ENCODE data around the gene SDK1. TPM values are rescaled to one million over a fixed set of nuclear protein-coding genes. Genes with fewer than 3 reads are reported as not detected.

The SDK1 gene
- total RNA-seq, 4 donors from 2014 or later, result 2.5 to 12.9 (median 6.1) TPM

DNA sequence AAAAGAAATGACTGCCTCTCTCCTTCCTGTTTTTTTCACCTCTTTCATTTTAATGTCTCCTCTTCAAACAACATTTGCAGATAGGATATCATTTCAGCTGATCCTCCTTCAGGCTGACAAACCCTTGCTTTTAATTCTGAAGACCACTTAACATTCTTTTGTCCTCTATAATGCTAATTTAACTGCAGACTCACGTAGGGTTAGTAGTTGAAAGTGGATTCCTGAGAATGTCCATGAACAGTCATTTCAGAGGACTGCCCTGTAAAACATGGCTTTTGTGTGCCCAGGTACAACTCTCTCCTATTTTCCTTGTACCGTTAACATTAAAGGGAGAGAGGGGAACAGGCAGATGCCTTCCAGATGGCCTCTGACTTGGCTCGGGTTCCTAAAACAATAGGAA, 524.4 kb downstream of the SDK1 start:
- no peak overlapping the region for H3K4me3 ChIP-seq
- WGBS, result 74% methylated on average over 3 of the region's 3 CpGs
- H3K4me1 ChIP-seq, result no peaks in the 10 kb centered on the region
- no peaks in the 10 kb centered on the region for H3K9me3 ChIP-seq
- DNase-seq (ENCODE audit: low spot score in 2 of 2), result no peak
- TF ChIP-seq POLR2AphosphoS5 (IDR thresholded peaks at IDR 0.05) (no peak), POLR2A (IDR thresholded peaks at IDR 0.05) (no peak), EP300 (IDR thresholded peaks at IDR 0.05) (no peak), CTCF (IDR thresholded peaks at IDR 0.05) (no peak)
- no peak overlapping the region for H3K27ac ChIP-seq
- H3K27me3 ChIP-seq, result no peaks in the 10 kb centered on the region
- no peaks in the 10 kb centered on the region for H3K36me3 ChIP-seq

GRCh38 chr7:3832199-3832598, 531.1 kb downstream of the SDK1 start:
- Histone ChIP-seq H3K27ac (no peak overlapping the region), H3K27me3 (no peaks in the 10 kb centered on the region), H3K9me3 (no peaks in the 10 kb centered on the region), H3K4me1 (no peaks in the 10 kb centered on the region), H3K4me3 (no peak overlapping the region), H3K36me3 (no peaks in the 10 kb centered on the region)
- TF ChIP-seq CTCF (IDR thresholded peaks at IDR 0.05) (no peak), POLR2A (IDR thresholded peaks at IDR 0.05) (no peak), EP300 (IDR thresholded peaks at IDR 0.05) (no peak), POLR2AphosphoS5 (IDR thresholded peaks at IDR 0.05) (no peak)
- DNase-seq (ENCODE audit: low spot score in 2 of 2), result no peak
- 65% methylated on average over 4 of the region's 4 CpGs for WGBS

- whole genome bisulfite sequencing, result 88% methylated on average over 8 of the region's 8 CpGs
- no peak for DNase-seq (ENCODE audit: low spot score in 2 of 2)
- H3K27ac ChIP-seq, result no peak overlapping the region
Observed at GRCh38 chr7:3835109-3835508, 534.1 kb downstream of the SDK1 start.

GRCh38 chr7:3836855-3837254, 535.8 kb downstream of the SDK1 start:
- Histone ChIP-seq H3K27me3 (no peaks in the 10 kb centered on the region), H3K4me3 (no peak overlapping the region), H3K27ac (no peak overlapping the region), H3K9me3 (no peaks in the 10 kb centered on the region), H3K36me3 (no peaks in the 10 kb centered on the region), H3K4me1 (no peaks in the 10 kb centered on the region)
- 88% methylated on average over 7 of the region's 7 CpGs for WGBS
- TF ChIP-seq CTCF (IDR thresholded peaks at IDR 0.05) (no peak), EP300 (IDR thresholded peaks at IDR 0.05) (no peak), POLR2A (IDR thresholded peaks at IDR 0.05) (no peak), POLR2AphosphoS5 (IDR thresholded peaks at IDR 0.05) (no peak)
- DNase-seq (ENCODE audit: low spot score in 2 of 2), result no peak

More at GRCh38 chr7:3835109-3835508, 534.1 kb downstream of the SDK1 start:
- H3K4me3 ChIP-seq, result no peak overlapping the region
- H3K27me3 ChIP-seq, result no peaks in the 10 kb centered on the region
- no peaks in the 10 kb centered on the region for H3K36me3 ChIP-seq
- TF ChIP-seq POLR2A (IDR thresholded peaks at IDR 0.05), result no peak
- no peak for TF ChIP-seq CTCF (IDR thresholded peaks at IDR 0.05)
- no peak for TF ChIP-seq EP300 (IDR thresholded peaks at IDR 0.05)
- no peak for TF ChIP-seq POLR2AphosphoS5 (IDR thresholded peaks at IDR 0.05)
- H3K4me1 ChIP-seq, result no peaks in the 10 kb centered on the region
- H3K9me3 ChIP-seq, result no peaks in the 10 kb centered on the region

DNA sequence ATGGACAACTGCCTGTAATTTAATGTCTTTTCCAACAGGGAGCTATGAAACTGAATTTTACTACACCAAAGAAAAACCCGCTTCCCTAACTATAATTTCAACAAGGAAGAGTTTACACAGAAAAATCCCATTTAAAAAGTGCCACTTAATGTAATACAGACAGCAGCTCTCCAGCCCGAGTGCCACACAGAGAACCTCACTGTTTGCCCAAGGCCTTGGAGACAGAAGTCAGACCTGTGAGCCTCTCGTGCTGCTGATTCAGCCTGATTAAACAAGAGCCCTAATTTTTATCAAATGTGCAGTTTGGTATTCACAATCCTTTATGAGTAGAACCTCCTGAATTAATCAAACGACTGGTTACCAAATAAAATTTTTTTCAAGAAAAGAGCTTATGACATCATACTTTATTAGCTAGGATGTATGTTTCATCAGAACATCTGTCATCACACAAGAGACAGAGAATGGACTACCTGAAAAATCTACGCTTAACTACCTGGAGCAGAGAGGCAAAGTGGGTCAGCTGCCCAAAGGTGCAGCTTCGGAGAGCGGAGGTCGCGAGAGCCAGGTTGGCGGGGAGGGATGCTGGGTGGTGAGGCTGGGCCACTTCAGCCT, 543.6 kb downstream of the SDK1 start:
- Histone ChIP-seq H3K4me1 (no peaks in the 10 kb centered on the region), H3K36me3 (no peaks in the 10 kb centered on the region), H3K4me3 (no peak overlapping the region), H3K27ac (no peak overlapping the region), H3K27me3 (peaks cover 4% of the 10 kb centered on the region), H3K9me3 (no peaks in the 10 kb centered on the region)
- TF ChIP-seq CTCF (IDR thresholded peaks at IDR 0.05) (no peak), POLR2AphosphoS5 (IDR thresholded peaks at IDR 0.05) (no peak), EP300 (IDR thresholded peaks at IDR 0.05) (no peak), POLR2A (IDR thresholded peaks at IDR 0.05) (no peak)
- WGBS, result 94% methylated on average over 10 of the region's 10 CpGs
- DNase-seq (ENCODE audit: low spot score in 2 of 2), result no peak
